ENCODE measurements around the gene VANGL1. TPM values are rescaled to one million over a fixed set of nuclear protein-coding genes. Genes with fewer than 3 reads are reported as not detected.

VANGL1 gene
- total RNA-seq, 1 donor from 2014 or later: 13.8 TPM

GRCh38 chr1:115672224-115673009, 30.6 kb downstream of the VANGL1 start:
- H3K9ac ChIP-seq (ENCODE audit: low read length): no peak overlapping the region
- TF ChIP-seq EZH2 (IDR thresholded peaks at IDR 0.05; ENCODE audit: insufficient read depth, low read length): no peak
- no peak for TF ChIP-seq CTCF (IDR thresholded peaks at IDR 0.05; ENCODE audit: insufficient read depth, low read depth, low read length)
- H3K4me2 ChIP-seq (ENCODE audit: low read length): no peak overlapping the region
- Mint-ChIP-seq H3K27ac (ENCODE audit: unreplicated experiment) (no peak overlapping the region), H3K36me3 (ENCODE audit: low read depth, unreplicated experiment) (peaks cover 13% of the 10 kb centered on the region), H3K27me3 (ENCODE audit: low read depth, unreplicated experiment) (no peaks in the 10 kb centered on the region), H3K4me3 (ENCODE audit: unreplicated experiment) (no peak overlapping the region), H3K4me1 (ENCODE audit: low read depth, unreplicated experiment) (peaks cover 48% of the 10 kb centered on the region), H3K9me3 (ENCODE audit: unreplicated experiment) (peaks cover 4% of the 10 kb centered on the region)
- no peak overlapping the region for H2AFZ ChIP-seq (ENCODE audit: low read depth, low read length)
- peaks cover 5% of the 10 kb centered on the region for H3K36me3 ChIP-seq (ENCODE audit: insufficient read depth, low read length)
- peaks cover 3% of the 10 kb centered on the region for H4K20me1 ChIP-seq (ENCODE audit: insufficient read depth, low read length)
- H3K27ac ChIP-seq (ENCODE audit: low read depth, low read length): no peak overlapping the region
- H3K4me3 ChIP-seq (ENCODE audit: insufficient read depth, low read depth, low read length): no peak overlapping the region
- peaks cover 8% of the 10 kb centered on the region for H3K9me3 ChIP-seq (ENCODE audit: insufficient read depth, low read depth, low read length)
- no peaks in the 10 kb centered on the region for H3K27me3 ChIP-seq (ENCODE audit: insufficient read depth, low read length)
- peaks cover 48% of the 10 kb centered on the region for H3K4me1 ChIP-seq (ENCODE audit: insufficient read depth, low read length)
- H3K79me2 ChIP-seq (ENCODE audit: insufficient read depth, low read length): peaks cover 25% of the 10 kb centered on the region
- FAIRE-seq (no peak), DNase-seq (ENCODE audit: low read depth) (no peak)

GRCh38 chr1:115676498-115677181, 34.9 kb downstream of the VANGL1 start:
- Mint-ChIP-seq H3K4me3 (ENCODE audit: unreplicated experiment) (no peak overlapping the region), H3K27ac (ENCODE audit: unreplicated experiment) (peak overlapping the region; percentile 96), H3K4me1 (ENCODE audit: low read depth, unreplicated experiment) (peaks cover 40% of the 10 kb centered on the region), H3K27me3 (ENCODE audit: low read depth, unreplicated experiment) (no peaks in the 10 kb centered on the region), H3K36me3 (ENCODE audit: low read depth, unreplicated experiment) (peaks cover 11% of the 10 kb centered on the region), H3K9me3 (ENCODE audit: unreplicated experiment) (peaks cover 2% of the 10 kb centered on the region)
- H4K20me1 ChIP-seq (ENCODE audit: insufficient read depth, low read length): peaks cover 9% of the 10 kb centered on the region
- H3K9me3 ChIP-seq (ENCODE audit: insufficient read depth, low read depth, low read length): no peaks in the 10 kb centered on the region
- FAIRE-seq (no peak), DNase-seq (ENCODE audit: low read depth) (peak; percentile 23)
- H3K4me2 ChIP-seq (ENCODE audit: low read length): peak overlapping the region; percentile 10
- peaks cover 33% of the 10 kb centered on the region for H3K4me1 ChIP-seq (ENCODE audit: insufficient read depth, low read length)
- H2AFZ ChIP-seq (ENCODE audit: low read depth, low read length): no peak overlapping the region
- H3K79me2 ChIP-seq (ENCODE audit: insufficient read depth, low read length): peaks cover 25% of the 10 kb centered on the region
- H3K27me3 ChIP-seq (ENCODE audit: insufficient read depth, low read length): no peaks in the 10 kb centered on the region
- no peak for TF ChIP-seq CTCF (IDR thresholded peaks at IDR 0.05; ENCODE audit: insufficient read depth, low read depth, low read length)
- TF ChIP-seq EZH2 (IDR thresholded peaks at IDR 0.05; ENCODE audit: insufficient read depth, low read length): no peak
- peak overlapping the region; percentile 56 for H3K27ac ChIP-seq (ENCODE audit: low read depth, low read length)
- no peaks in the 10 kb centered on the region for H3K36me3 ChIP-seq (ENCODE audit: insufficient read depth, low read length)
- H3K9ac ChIP-seq (ENCODE audit: low read length): peak overlapping the region; percentile 13
- H3K4me3 ChIP-seq (ENCODE audit: insufficient read depth, low read depth, low read length): no peak overlapping the region
